MM.1S (cell line): ENCODE results near the gene PLK2.

Source experiments
- DNase-seq: peaks from one replicate; pipeline ENCODE4 v3.0.0-alpha.2; 2015
- H2AFZ ChIP-seq: fragments of 300-600 bp; sonication (generic); 2 replicates; pipeline ENCODE4 v1.6.0; 2016; ENCODE audit warnings: antibody characterized with exemption, low read length
- H3F3A ChIP-seq: fragments of 300-600 bp; sonication (generic); 2 replicates; pipeline ENCODE4 v1.6.1; 2016; ENCODE audit warnings: mild to moderate bottlenecking, antibody characterized with exemption, low read length, moderate library complexity, mixed read lengths; ENCODE audit not compliant: insufficient read depth
- H3K27ac ChIP-seq: fragments of 300-600 bp; sonication (generic); 2 replicates; pipeline ENCODE4 v1.5.1; 2016; ENCODE audit warnings: mild to moderate bottlenecking, low read length
- H3K27me3 ChIP-seq: fragments of 300-600 bp; sonication (generic); replicated peaks from 2 replicates; pipeline ENCODE4 v1.6.0; 2016; ENCODE audit warnings: low read length; ENCODE audit not compliant: insufficient read depth
- H3K36me3 ChIP-seq: fragments of 300-600 bp; sonication (generic); replicated peaks from 2 replicates; pipeline ENCODE4 v1.6.1; 2016; ENCODE audit warnings: mild to moderate bottlenecking, low read length, mixed read lengths; ENCODE audit not compliant: insufficient read depth
- H3K4me1 ChIP-seq: fragments of 300-600 bp; sonication (generic); 2 replicates; pipeline ENCODE4 v1.6.1; 2016; ENCODE audit warnings: low read length, mixed read lengths
- H3K4me2 ChIP-seq: fragments of 300-600 bp; sonication (generic); 2 replicates; pipeline ENCODE4 v1.6.0; 2016; ENCODE audit warnings: low read depth, low read length
- H3K4me3 ChIP-seq: fragments of 300-600 bp; sonication (generic); 2 replicates; pipeline ENCODE4 v1.5.1; 2016; ENCODE audit warnings: low read length, mixed read lengths
- H3K79me2 ChIP-seq: fragments of 300-600 bp; sonication (generic); 2 replicates; pipeline ENCODE4 v1.6.1; 2016; ENCODE audit warnings: mixed run types, low read length, mixed read lengths
- H3K9ac ChIP-seq: fragments of 300-600 bp; sonication (generic); 2 replicates; pipeline ENCODE4 v1.6.1; 2016; ENCODE audit warnings: low read length, mixed read lengths
- H3K9me2 ChIP-seq: fragments of 300-600 bp; sonication (generic); replicated peaks from 2 replicates; pipeline ENCODE4 v1.6.1; 2016; ENCODE audit warnings: mild to moderate bottlenecking, low read length, mixed read lengths; ENCODE audit not compliant: insufficient read depth
- H3K9me3 ChIP-seq: fragments of 300-600 bp; sonication (generic); replicated peaks from 2 replicates; pipeline ENCODE4 v1.6.1; 2016; ENCODE audit warnings: mild to moderate bottlenecking, low read length, mixed read lengths; ENCODE audit not compliant: insufficient read depth
- H4K20me1 ChIP-seq: fragments of 300-600 bp; sonication (generic); 2 replicates; pipeline ENCODE4 v1.6.1; 2016; ENCODE audit warnings: mild to moderate bottlenecking, low read length, moderate library complexity, mixed read lengths; ENCODE audit not compliant: insufficient read depth
- EZH2 ChIP-seq: fragments of 300-600 bp; sonication (generic); optimal IDR thresholded peaks from 2 replicates; pipeline ENCODE3; 2017; ENCODE audit warnings: low read depth, mild to moderate bottlenecking, antibody characterized with exemption, low read length, mixed read lengths
- EZH2phosphoT487 ChIP-seq: fragments of 300-600 bp; sonication (generic); IDR thresholded peaks from 2 replicates; pipeline ENCODE4 v1.6.1; 2018; ENCODE audit warnings: antibody characterized with exemption, low read length
- TF ChIP-seq, protein P1 (sequence below): fragments of 300-600 bp; sonication (generic); IDR thresholded peaks from 2 replicates; pipeline ENCODE4 v1.5.1; 2016; ENCODE audit warnings: antibody characterized with exemption, low read length, mixed read lengths

PLK2 gene

DNA sequence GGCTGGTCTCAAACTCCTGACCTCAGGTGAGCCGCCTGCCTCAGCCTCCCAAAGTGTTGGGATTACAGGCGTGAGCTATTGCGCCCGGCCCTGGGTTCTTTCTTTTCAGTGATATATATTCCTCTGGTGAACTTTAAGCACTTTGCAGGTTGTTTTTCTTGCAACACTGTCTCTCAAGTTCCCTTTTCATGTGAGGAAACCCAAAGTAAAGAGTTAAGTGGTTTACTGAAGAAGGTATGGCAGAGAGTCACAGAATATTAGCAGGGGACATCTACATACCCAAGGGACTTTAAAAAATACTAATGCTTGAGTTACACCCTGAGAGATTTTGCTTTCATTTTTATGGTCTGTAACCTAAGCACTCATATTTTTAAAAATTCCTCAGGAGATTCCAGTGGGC, 24.6 kb upstream of the PLK2 start:
- no peaks in the 10 kb centered on the region for H3K79me2 ChIP-seq
- H3K4me1 ChIP-seq: no peaks in the 10 kb centered on the region
- H3K36me3 ChIP-seq: no peaks in the 10 kb centered on the region
- DNase-seq: no peak
- no peak overlapping the region for H3K27ac ChIP-seq
- H3K9me2 ChIP-seq: no peaks in the 10 kb centered on the region
- no peaks in the 10 kb centered on the region for H3F3A ChIP-seq
- H3K4me3 ChIP-seq: no peak overlapping the region
- no peaks in the 10 kb centered on the region for H4K20me1 ChIP-seq
- H2AFZ ChIP-seq: no peak overlapping the region
- H3K27me3 ChIP-seq: no peaks in the 10 kb centered on the region
- no peak for TF ChIP-seq EZH2
- TF ChIP-seq, protein P1, sequence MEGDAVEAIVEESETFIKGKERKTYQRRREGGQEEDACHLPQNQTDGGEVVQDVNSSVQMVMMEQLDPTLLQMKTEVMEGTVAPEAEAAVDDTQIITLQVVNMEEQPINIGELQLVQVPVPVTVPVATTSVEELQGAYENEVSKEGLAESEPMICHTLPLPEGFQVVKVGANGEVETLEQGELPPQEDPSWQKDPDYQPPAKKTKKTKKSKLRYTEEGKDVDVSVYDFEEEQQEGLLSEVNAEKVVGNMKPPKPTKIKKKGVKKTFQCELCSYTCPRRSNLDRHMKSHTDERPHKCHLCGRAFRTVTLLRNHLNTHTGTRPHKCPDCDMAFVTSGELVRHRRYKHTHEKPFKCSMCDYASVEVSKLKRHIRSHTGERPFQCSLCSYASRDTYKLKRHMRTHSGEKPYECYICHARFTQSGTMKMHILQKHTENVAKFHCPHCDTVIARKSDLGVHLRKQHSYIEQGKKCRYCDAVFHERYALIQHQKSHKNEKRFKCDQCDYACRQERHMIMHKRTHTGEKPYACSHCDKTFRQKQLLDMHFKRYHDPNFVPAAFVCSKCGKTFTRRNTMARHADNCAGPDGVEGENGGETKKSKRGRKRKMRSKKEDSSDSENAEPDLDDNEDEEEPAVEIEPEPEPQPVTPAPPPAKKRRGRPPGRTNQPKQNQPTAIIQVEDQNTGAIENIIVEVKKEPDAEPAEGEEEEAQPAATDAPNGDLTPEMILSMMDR: no peak
- TF ChIP-seq EZH2phosphoT487: no peak
- no peaks in the 10 kb centered on the region for H3K9me3 ChIP-seq
- H3K9ac ChIP-seq: no peak overlapping the region
- no peak overlapping the region for H3K4me2 ChIP-seq

GRCh38 chr5:58482536-58482935, 22.6 kb upstream of the PLK2 start:
- no peaks in the 10 kb centered on the region for H3K4me1 ChIP-seq
- H3K9ac ChIP-seq: no peak overlapping the region
- DNase-seq: no peak
- no peak overlapping the region for H3K4me3 ChIP-seq
- TF ChIP-seq EZH2phosphoT487 (no peak), EZH2 (no peak)
- TF ChIP-seq, protein P1: no peak
- no peaks in the 10 kb centered on the region for H3F3A ChIP-seq
- H3K27ac ChIP-seq: no peak overlapping the region
- no peaks in the 10 kb centered on the region for H4K20me1 ChIP-seq
- H3K79me2 ChIP-seq: no peaks in the 10 kb centered on the region
- H3K27me3 ChIP-seq: no peaks in the 10 kb centered on the region
- H2AFZ ChIP-seq: no peak overlapping the region
- H3K9me3 ChIP-seq: no peaks in the 10 kb centered on the region
- H3K4me2 ChIP-seq: no peak overlapping the region
- H3K9me2 ChIP-seq: no peaks in the 10 kb centered on the region
- H3K36me3 ChIP-seq: no peaks in the 10 kb centered on the region

DNA sequence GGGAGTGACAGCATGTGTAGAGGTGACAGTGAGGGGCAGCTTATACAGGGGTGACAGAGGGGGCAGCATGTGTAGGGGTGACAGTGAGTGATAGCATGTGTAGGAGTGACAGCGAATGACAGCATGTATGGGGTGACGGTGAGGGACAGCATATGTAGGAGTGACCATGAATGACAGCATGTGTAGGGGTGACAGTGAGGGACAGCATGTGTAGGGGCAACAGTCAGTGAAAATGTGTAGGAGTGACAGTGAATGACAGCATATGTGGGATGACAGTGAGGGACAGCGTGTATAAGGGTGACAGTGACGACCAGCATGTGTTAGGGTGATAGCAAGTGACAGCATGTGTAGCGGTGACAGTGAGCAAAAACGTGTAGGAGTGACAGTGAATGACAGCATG, 21.9 kb upstream of the PLK2 start:
- no peak overlapping the region for H3K4me3 ChIP-seq
- no peaks in the 10 kb centered on the region for H3K27me3 ChIP-seq
- DNase-seq: no peak
- H3K9me2 ChIP-seq: no peaks in the 10 kb centered on the region
- no peaks in the 10 kb centered on the region for H3F3A ChIP-seq
- no peaks in the 10 kb centered on the region for H3K9me3 ChIP-seq
- no peaks in the 10 kb centered on the region for H3K36me3 ChIP-seq
- no peak overlapping the region for H3K27ac ChIP-seq
- no peaks in the 10 kb centered on the region for H3K79me2 ChIP-seq
- H3K9ac ChIP-seq: no peak overlapping the region
- no peaks in the 10 kb centered on the region for H4K20me1 ChIP-seq
- no peaks in the 10 kb centered on the region for H3K4me1 ChIP-seq
- no peak overlapping the region for H3K4me2 ChIP-seq
- H2AFZ ChIP-seq: no peak overlapping the region
- TF ChIP-seq EZH2phosphoT487: no peak
- no peak for TF ChIP-seq EZH2
- TF ChIP-seq, protein P1: no peak
